Mammary epithelial cell (primary cell): ENCODE measurements around the gene ALG6.

ENCODE experiments used
- EZH2 ChIP-seq: IDR thresholded peaks from 2 replicates; pipeline ENCODE4 v1.6.1; 2012; ENCODE audit warnings: low read length, inconsistent platforms, borderline replicate concordance
- TF ChIP-seq, protein P1 (sequence below), 2 donors: IDR thresholded peaks in 1 of 2; conservative IDR thresholded peaks in 1 of 2; 2 replicates each; pipeline ENCODE4 v1.5.1; 2011 to 2012; ENCODE audit warnings: inconsistent platforms in 2 of 2, low read length in 2 of 2, mild to moderate bottlenecking in 2 of 2, control low read depth in 1 of 2, low read depth in 1 of 2; ENCODE audit not compliant: insufficient read depth in 1 of 2; ENCODE audit errors: extremely low read depth in 1 of 2

DNA sequence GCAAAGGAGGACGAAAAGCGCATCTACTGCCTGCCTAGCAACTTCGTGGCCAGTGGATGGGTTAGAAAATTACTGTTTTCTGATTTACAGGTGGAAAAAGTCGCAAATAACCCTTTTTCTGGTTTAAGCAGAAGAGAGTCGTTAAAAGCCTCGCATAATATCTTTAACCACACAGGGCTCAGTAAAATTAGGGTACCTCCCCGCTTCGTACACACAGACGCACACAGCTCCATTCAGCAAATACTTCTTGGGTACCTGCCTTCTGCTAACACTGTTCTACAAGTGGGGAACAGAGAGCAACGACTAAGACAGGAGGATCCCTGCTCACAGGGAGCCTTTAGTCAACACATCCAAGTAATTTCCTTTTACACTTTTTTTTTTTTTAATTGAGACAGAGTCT lies 704 bp downstream of the ALG6 start:
- TF ChIP-seq, protein P1, sequence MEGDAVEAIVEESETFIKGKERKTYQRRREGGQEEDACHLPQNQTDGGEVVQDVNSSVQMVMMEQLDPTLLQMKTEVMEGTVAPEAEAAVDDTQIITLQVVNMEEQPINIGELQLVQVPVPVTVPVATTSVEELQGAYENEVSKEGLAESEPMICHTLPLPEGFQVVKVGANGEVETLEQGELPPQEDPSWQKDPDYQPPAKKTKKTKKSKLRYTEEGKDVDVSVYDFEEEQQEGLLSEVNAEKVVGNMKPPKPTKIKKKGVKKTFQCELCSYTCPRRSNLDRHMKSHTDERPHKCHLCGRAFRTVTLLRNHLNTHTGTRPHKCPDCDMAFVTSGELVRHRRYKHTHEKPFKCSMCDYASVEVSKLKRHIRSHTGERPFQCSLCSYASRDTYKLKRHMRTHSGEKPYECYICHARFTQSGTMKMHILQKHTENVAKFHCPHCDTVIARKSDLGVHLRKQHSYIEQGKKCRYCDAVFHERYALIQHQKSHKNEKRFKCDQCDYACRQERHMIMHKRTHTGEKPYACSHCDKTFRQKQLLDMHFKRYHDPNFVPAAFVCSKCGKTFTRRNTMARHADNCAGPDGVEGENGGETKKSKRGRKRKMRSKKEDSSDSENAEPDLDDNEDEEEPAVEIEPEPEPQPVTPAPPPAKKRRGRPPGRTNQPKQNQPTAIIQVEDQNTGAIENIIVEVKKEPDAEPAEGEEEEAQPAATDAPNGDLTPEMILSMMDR (conservative IDR thresholded peaks at IDR 0.05 in 1 of 2, IDR thresholded peaks at IDR 0.05 in 1 of 2; ENCODE audit: extremely low read depth in 1 of 2, insufficient read depth in 1 of 2, low read depth in 1 of 2, low read length in 2 of 2) = no peak
- TF ChIP-seq EZH2 = no peak
